ENCODE results near the gene AQP9. TPM values are rescaled to one million over a fixed set of nuclear protein-coding genes. Genes with fewer than 3 reads are reported as not detected.

The AQP9 gene
- total RNA-seq, result 1 to 10 TPM in 1 of 2 donors, under 1 TPM in 1; 0.26 to 1.6 TPM

GRCh38 chr15:58138106-58138505, at the start of gene AQP9:
Gene AQP9, plus strand, starts transcription at chr15:58138381. Its CDS starts 185 bp downstream, at chr15:58138566.
- peak within 1 kb of the TSS in 1 of 4 donors; percentile 55 for H3K27ac ChIP-seq

GRCh38 chr15:58095415-58095814, 42.8 kb upstream of the AQP9 start:
- no peaks in the 10 kb centered on the region for H3K27me3 ChIP-seq
- no peaks in the 10 kb centered on the region for H3K9me3 ChIP-seq
- intact Hi-C loops (cut with DNase I), result no loop called here
- TF ChIP-seq POLR2A (IDR thresholded peaks at IDR 0.05) (no peak), CTCF (IDR thresholded peaks at IDR 0.05) (no peak)
- DNase-seq (peak in 3 of 4 donors; percentile 14 to 38 (median 15)), ATAC-seq (no peak)
- no peak overlapping the region for H3K4me3 ChIP-seq
- WGBS, 2 donors, result 22 to 34% methylated on average over 2 of the region's 2 CpGs
- H3K27ac ChIP-seq, result no peak overlapping the region
- H3K4me1 ChIP-seq, result peaks cover 4% of the 10 kb centered on the region
- no peaks in the 10 kb centered on the region for H3K36me3 ChIP-seq (replicated peaks in 1 of 2; ENCODE audit: insufficient read depth in 1 of 2, low read depth in 2 of 2)

More at GRCh38 chr15:58138106-58138505, at the start of gene AQP9:
- H3K4me3 ChIP-seq, result no peak within 1 kb of the TSS
- ATAC-seq (no peak), DNase-seq (peak in 1 of 4 donors; percentile 29)
- H3K4me1 ChIP-seq, result no peaks in the 10 kb centered on the region
- H3K9me3 ChIP-seq, result no peaks in the 10 kb centered on the region
- H3K27me3 ChIP-seq, result no peaks in the 10 kb centered on the region
- WGBS, 2 donors, result 56 to 67% methylated on average over 7 of the region's 7 CpGs
- no peaks in the 10 kb centered on the region for H3K36me3 ChIP-seq (replicated peaks in 1 of 2; ENCODE audit: insufficient read depth in 1 of 2, low read depth in 2 of 2)
- intact Hi-C loops (cut with DNase I), result no loop called here
- TF ChIP-seq CTCF (IDR thresholded peaks at IDR 0.05) (no peak), POLR2A (IDR thresholded peaks at IDR 0.05) (no peak)

GRCh38 chr15:58096529-58097084, 41.6 kb upstream of the AQP9 start:
- intact Hi-C loops (cut with DNase I), result no loop called here
- 81% methylated on average over 6 of the region's 6 CpGs for WGBS, 2 donors

GRCh38 chr15:58103482-58103881, 34.7 kb upstream of the AQP9 start:
- H3K9me3 ChIP-seq, result no peaks in the 10 kb centered on the region
- H3K27ac ChIP-seq, result no peak overlapping the region
- intact Hi-C loops (cut with DNase I), result no loop called here
- H3K36me3 ChIP-seq (replicated peaks in 1 of 2; ENCODE audit: insufficient read depth in 1 of 2, low read depth in 2 of 2), result no peaks in the 10 kb centered on the region
- DNase-seq, result no peak
- ATAC-seq, result no peak
- H3K4me3 ChIP-seq, result no peak overlapping the region
- H3K27me3 ChIP-seq, result no peaks in the 10 kb centered on the region
- no peaks in the 10 kb centered on the region for H3K4me1 ChIP-seq
- no peak for TF ChIP-seq CTCF (IDR thresholded peaks at IDR 0.05)
- TF ChIP-seq POLR2A (IDR thresholded peaks at IDR 0.05), result no peak

More at GRCh38 chr15:58096529-58097084, 41.6 kb upstream of the AQP9 start:
- H3K4me1 ChIP-seq, result peaks cover 4% of the 10 kb centered on the region
- no peak for ATAC-seq
- H3K27me3 ChIP-seq, result no peaks in the 10 kb centered on the region
- H3K27ac ChIP-seq, result no peak overlapping the region
- no peak for DNase-seq
- H3K4me3 ChIP-seq, result no peak overlapping the region
- no peaks in the 10 kb centered on the region for H3K9me3 ChIP-seq
- H3K36me3 ChIP-seq (replicated peaks in 1 of 2; ENCODE audit: insufficient read depth in 1 of 2, low read depth in 2 of 2), result no peaks in the 10 kb centered on the region
- no peak for TF ChIP-seq POLR2A (IDR thresholded peaks at IDR 0.05)
- TF ChIP-seq CTCF (IDR thresholded peaks at IDR 0.05), result no peak

GRCh38 chr15:58108117-58108516, 30.1 kb upstream of the AQP9 start:
- Histone ChIP-seq H3K4me1 (peaks cover 6% of the 10 kb centered on the region), H3K4me3 (no peak overlapping the region), H3K36me3 (replicated peaks in 1 of 2; ENCODE audit: insufficient read depth in 1 of 2, low read depth in 2 of 2) (no peaks in the 10 kb centered on the region), H3K27me3 (no peaks in the 10 kb centered on the region), H3K27ac (no peak overlapping the region), H3K9me3 (no peaks in the 10 kb centered on the region)
- no peak for ATAC-seq
- WGBS, 2 donors, result 68 to 69% methylated on average over 2 of the region's 2 CpGs
- intact Hi-C loops (cut with DNase I), result no loop called here
- DNase-seq, result no peak
- no peak for TF ChIP-seq POLR2A (IDR thresholded peaks at IDR 0.05)

Data from body of pancreas (tissue), 4 donors.